ENCODE measurements around the gene FIP1L1. TPM values are rescaled to one million over a fixed set of nuclear protein-coding genes. Genes with fewer than 3 reads are reported as not detected.

Gene FIP1L1
- total RNA-seq, 2 donors from 2014 or later = 32.7 to 32.8 TPM

GRCh38 chr4:53453385-53453784 is 75.9 kb downstream of the FIP1L1 start:
- no peak for DNase-seq (ENCODE audit: low spot score)

GRCh38 chr4:53455766-53456165 is 78.3 kb downstream of the FIP1L1 start:
- no peak for DNase-seq (ENCODE audit: low spot score)

More at GRCh38 chr4:53453385-53453784, 75.9 kb downstream of the FIP1L1 start:
- peak overlapping the region in 1 of 2 donors; percentile 36 for H3K27ac ChIP-seq
- no peaks in the 10 kb centered on the region for H3K9me3 ChIP-seq
- H3K36me3 ChIP-seq = peaks cover 34% of the 10 kb centered on the region
- no peaks in the 10 kb centered on the region for H3K27me3 ChIP-seq
- H3K4me3 ChIP-seq = no peak overlapping the region
- H3K4me1 ChIP-seq = peaks cover 0 to 10% of the 10 kb centered on the region in 2 donors
- no peak for TF ChIP-seq CTCF (IDR thresholded peaks at IDR 0.05)

GRCh38 chr4:53456178-53456577 is 78.7 kb downstream of the FIP1L1 start:
- TF ChIP-seq CTCF (IDR thresholded peaks at IDR 0.05) = no peak
- Histone ChIP-seq H3K9me3 (no peaks in the 10 kb centered on the region), H3K27ac (no peak overlapping the region), H3K4me1 (peaks cover 0 to 5% of the 10 kb centered on the region in 2 donors), H3K27me3 (no peaks in the 10 kb centered on the region), H3K4me3 (no peak overlapping the region), H3K36me3 (peaks cover 51% of the 10 kb centered on the region)
- no peak for DNase-seq (ENCODE audit: low spot score)

More at GRCh38 chr4:53455766-53456165, 78.3 kb downstream of the FIP1L1 start:
- H3K4me1 ChIP-seq = peaks cover 0 to 5% of the 10 kb centered on the region in 2 donors
- H3K4me3 ChIP-seq = no peak overlapping the region
- TF ChIP-seq CTCF (IDR thresholded peaks at IDR 0.05) = no peak
- peaks cover 49% of the 10 kb centered on the region for H3K36me3 ChIP-seq
- no peaks in the 10 kb centered on the region for H3K27me3 ChIP-seq
- H3K27ac ChIP-seq = no peak overlapping the region
- H3K9me3 ChIP-seq = no peaks in the 10 kb centered on the region

GRCh38 chr4:53459548-53459947 is 82.1 kb downstream of the FIP1L1 start:
- H3K27ac ChIP-seq = no peak overlapping the region
- no peak for DNase-seq (ENCODE audit: low spot score)
- peaks cover 36% of the 10 kb centered on the region for H3K36me3 ChIP-seq
- H3K4me3 ChIP-seq = no peak overlapping the region
- no peaks in the 10 kb centered on the region for H3K4me1 ChIP-seq
- no peaks in the 10 kb centered on the region for H3K27me3 ChIP-seq
- H3K9me3 ChIP-seq = no peaks in the 10 kb centered on the region
- no peak for TF ChIP-seq CTCF (IDR thresholded peaks at IDR 0.05)

GRCh38 chr4:53461244-53461643 is 83.8 kb downstream of the FIP1L1 start:
- Histone ChIP-seq H3K4me1 (peaks cover 0 to 3% of the 10 kb centered on the region in 2 donors), H3K9me3 (peaks cover 0 to under 1% of the 10 kb centered on the region in 2 donors), H3K4me3 (no peak overlapping the region), H3K27ac (no peak overlapping the region), H3K36me3 (peaks cover 19% of the 10 kb centered on the region), H3K27me3 (no peaks in the 10 kb centered on the region)
- TF ChIP-seq CTCF (IDR thresholded peaks at IDR 0.05) = no peak
- no peak for DNase-seq (ENCODE audit: low spot score)

- TF ChIP-seq CTCF (IDR thresholded peaks at IDR 0.05) = no peak
- H3K9me3 ChIP-seq = peaks cover 0 to 10% of the 10 kb centered on the region in 2 donors
- peaks cover 19% of the 10 kb centered on the region for H3K36me3 ChIP-seq
These were observed 85.9 kb downstream of the FIP1L1 start for GRCh38 chr4:53463340-53463739.

More at GRCh38 chr4:53463340-53463739, 85.9 kb downstream of the FIP1L1 start:
- no peak overlapping the region for H3K27ac ChIP-seq
- no peak overlapping the region for H3K4me3 ChIP-seq
- H3K4me1 ChIP-seq = peaks cover 0 to 3% of the 10 kb centered on the region in 2 donors
- no peaks in the 10 kb centered on the region for H3K27me3 ChIP-seq
- DNase-seq (ENCODE audit: low spot score) = no peak
